Measurements from ENCODE around the gene FCF1.

GRCh38 chr14:74763803-74764531 lies 51.0 kb downstream of the FCF1 start:
- TF ChIP-seq CTCF (IDR thresholded peaks at IDR 0.05; ENCODE audit: poor library complexity): no peak
- TF ChIP-seq EZH2 (IDR thresholded peaks at IDR 0.05; ENCODE audit: borderline replicate concordance): no peak
